ENCODE results near the gene EFNA1. TPM values are rescaled to one million over a fixed set of nuclear protein-coding genes. Genes with fewer than 3 reads are reported as not detected.

The EFNA1 gene
- total and polyA plus RNA-seq, 2 of the 13 experiments (the other 11 are each of a cell fraction or from before 2014, with no cell fraction given), result 81.8 to 874 TPM

DNA sequence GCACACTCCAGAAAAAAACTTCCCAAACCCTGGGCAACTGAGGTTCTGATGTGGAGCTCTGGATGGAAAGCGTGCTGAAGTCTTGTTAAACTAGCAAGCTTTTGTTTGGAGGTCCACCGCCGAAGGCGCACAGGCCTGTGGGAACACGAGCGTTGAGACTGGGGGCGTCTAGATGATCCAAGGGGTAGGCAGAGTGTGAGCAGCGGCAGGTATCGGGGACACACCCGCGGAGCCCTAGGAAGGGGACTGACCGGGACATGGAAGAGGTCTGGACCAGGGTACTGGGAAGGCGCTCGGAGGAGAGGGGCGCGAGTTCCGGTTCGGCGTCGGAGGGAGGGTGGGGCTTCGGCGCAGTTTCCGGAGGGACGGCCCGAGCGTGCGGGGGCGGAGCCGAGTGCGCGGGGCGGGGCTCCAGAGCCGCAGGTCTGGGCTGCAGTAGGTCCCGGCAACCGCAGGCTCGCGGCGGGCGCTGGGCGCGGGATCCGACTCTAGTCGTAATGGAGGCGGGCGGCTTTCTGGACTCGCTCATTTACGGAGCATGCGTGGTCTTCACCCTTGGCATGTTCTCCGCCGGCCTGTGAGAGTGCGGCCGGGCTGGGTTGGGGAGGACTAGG, 7.8 kb downstream of the EFNA1 start, which contains the start of gene SLC50A1 (continued):
- TF ChIP-seq NR2F6 (IDR thresholded peaks at IDR 0.05), result no peak
- peak; percentile 39 for TF ChIP-seq NR2F6 (CRISPR knock-in tag; IDR thresholded peaks at IDR 0.05)
- no peak for TF ChIP-seq TSC22D2 (CRISPR knock-in tag; IDR thresholded peaks at IDR 0.05; ENCODE audit: borderline replicate concordance)
- peak; percentile 89 for TF ChIP-seq TOPORS (CRISPR knock-in tag; IDR thresholded peaks at IDR 0.05)
- TF ChIP-seq MIER2 (CRISPR knock-in tag; IDR thresholded peaks at IDR 0.05), result no peak; the same call in 1 of the 2 replicates
- peak; percentile 95 for TF ChIP-seq ZNF761 (CRISPR knock-in tag; conservative IDR thresholded peaks at IDR 0.05)
- TF ChIP-seq, protein P1, sequence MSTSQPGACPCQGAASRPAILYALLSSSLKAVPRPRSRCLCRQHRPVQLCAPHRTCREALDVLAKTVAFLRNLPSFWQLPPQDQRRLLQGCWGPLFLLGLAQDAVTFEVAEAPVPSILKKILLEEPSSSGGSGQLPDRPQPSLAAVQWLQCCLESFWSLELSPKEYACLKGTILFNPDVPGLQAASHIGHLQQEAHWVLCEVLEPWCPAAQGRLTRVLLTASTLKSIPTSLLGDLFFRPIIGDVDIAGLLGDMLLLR (CRISPR knock-in tag; IDR thresholded peaks at IDR 0.05), result no peak; the same call in 1 of the 2 replicates
- TF ChIP-seq, protein P2, sequence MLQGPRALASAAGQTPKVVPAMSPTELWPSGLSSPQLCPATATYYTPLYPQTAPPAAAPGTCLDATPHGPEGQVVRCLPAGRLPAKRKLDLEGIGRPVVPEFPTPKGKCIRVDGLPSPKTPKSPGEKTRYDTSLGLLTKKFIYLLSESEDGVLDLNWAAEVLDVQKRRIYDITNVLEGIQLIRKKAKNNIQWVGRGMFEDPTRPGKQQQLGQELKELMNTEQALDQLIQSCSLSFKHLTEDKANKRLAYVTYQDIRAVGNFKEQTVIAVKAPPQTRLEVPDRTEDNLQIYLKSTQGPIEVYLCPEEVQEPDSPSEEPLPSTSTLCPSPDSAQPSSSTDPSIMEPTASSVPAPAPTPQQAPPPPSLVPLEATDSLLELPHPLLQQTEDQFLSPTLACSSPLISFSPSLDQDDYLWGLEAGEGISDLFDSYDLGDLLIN (CRISPR knock-in tag; IDR thresholded peaks at IDR 0.05; ENCODE audit: borderline replicate concordance), result peak; percentile 75; the same call in 1 of the 2 replicates
- no peak for TF ChIP-seq SRSF1 (optimal IDR thresholded peaks at IDR 0.05; ENCODE audit: low read depth, low read length)
- TF ChIP-seq MBD4 (IDR thresholded peaks at IDR 0.05; ENCODE audit: borderline replicate concordance, low read length), result no peak
- TF ChIP-seq ZC3H4 (CRISPR knock-in tag; IDR thresholded peaks at IDR 0.05; ENCODE audit: borderline replicate concordance), result no peak
- TF ChIP-seq NFE2 (CRISPR knock-in tag; IDR thresholded peaks at IDR 0.05), result no peak
- TF ChIP-seq MYC (CRISPR knock-in tag; IDR thresholded peaks at IDR 0.05; ENCODE audit: borderline replicate concordance), result peak; percentile 24
- TF ChIP-seq ZNF563 (CRISPR knock-in tag; IDR thresholded peaks at IDR 0.05), result peak; percentile 71; the same call in 1 of the 2 replicates
- TF ChIP-seq, protein P3, sequence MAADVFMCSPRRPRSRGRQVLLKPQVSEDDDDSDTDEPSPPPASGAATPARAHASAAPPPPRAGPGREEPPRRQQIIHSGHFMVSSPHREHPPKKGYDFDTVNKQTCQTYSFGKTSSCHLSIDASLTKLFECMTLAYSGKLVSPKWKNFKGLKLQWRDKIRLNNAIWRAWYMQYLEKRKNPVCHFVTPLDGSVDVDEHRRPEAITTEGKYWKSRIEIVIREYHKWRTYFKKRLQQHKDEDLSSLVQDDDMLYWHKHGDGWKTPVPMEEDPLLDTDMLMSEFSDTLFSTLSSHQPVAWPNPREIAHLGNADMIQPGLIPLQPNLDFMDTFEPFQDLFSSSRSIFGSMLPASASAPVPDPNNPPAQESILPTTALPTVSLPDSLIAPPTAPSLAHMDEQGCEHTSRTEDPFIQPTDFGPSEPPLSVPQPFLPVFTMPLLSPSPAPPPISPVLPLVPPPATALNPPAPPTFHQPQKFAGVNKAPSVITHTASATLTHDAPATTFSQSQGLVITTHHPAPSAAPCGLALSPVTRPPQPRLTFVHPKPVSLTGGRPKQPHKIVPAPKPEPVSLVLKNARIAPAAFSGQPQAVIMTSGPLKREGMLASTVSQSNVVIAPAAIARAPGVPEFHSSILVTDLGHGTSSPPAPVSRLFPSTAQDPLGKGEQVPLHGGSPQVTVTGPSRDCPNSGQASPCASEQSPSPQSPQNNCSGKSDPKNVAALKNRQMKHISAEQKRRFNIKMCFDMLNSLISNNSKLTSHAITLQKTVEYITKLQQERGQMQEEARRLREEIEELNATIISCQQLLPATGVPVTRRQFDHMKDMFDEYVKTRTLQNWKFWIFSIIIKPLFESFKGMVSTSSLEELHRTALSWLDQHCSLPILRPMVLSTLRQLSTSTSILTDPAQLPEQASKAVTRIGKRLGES (CRISPR knock-in tag; IDR thresholded peaks at IDR 0.05; ENCODE audit: borderline replicate concordance), result no peak
- TF ChIP-seq RAD21 (CRISPR knock-in tag; IDR thresholded peaks at IDR 0.05), result peak; percentile 48; the same call in 1 of the 2 replicates
- no peak for TF ChIP-seq SNRNP70 (IDR thresholded peaks at IDR 0.05; ENCODE audit: low read depth, low read length)
- TF ChIP-seq CREB1 (IDR thresholded peaks at IDR 0.05), result no peak; the same call in 1 of the 2 replicates
- TF ChIP-seq CREB1 (CRISPR knock-in tag; IDR thresholded peaks at IDR 0.05), result no peak
- TF ChIP-seq ZNF354B (CRISPR knock-in tag; IDR thresholded peaks at IDR 0.05), result no peak
- TF ChIP-seq, protein P4, sequence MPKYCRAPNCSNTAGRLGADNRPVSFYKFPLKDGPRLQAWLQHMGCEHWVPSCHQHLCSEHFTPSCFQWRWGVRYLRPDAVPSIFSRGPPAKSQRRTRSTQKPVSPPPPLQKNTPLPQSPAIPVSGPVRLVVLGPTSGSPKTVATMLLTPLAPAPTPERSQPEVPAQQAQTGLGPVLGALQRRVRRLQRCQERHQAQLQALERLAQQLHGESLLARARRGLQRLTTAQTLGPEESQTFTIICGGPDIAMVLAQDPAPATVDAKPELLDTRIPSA (CRISPR knock-in tag; IDR thresholded peaks at IDR 0.05; ENCODE audit: borderline replicate concordance), result 0 out of 2 replicates have a peak, but pooled peaks have one; percentile 14
- peak; percentile 87 for TF ChIP-seq ZNF337 (CRISPR knock-in tag; IDR thresholded peaks at IDR 0.05; ENCODE audit: borderline replicate concordance, low read depth)
- 0 out of 2 replicates have a peak, but pooled peaks have one; percentile 16 for TF ChIP-seq ZSCAN20 (CRISPR knock-in tag; IDR thresholded peaks at IDR 0.05; ENCODE audit: borderline replicate concordance)
- TF ChIP-seq SP140L (CRISPR knock-in tag; IDR thresholded peaks at IDR 0.05; ENCODE audit: borderline replicate concordance), result no peak
- TF ChIP-seq ZFP90 (CRISPR knock-in tag; IDR thresholded peaks at IDR 0.05; ENCODE audit: borderline replicate concordance), result no peak

All from HepG2 (cell line).